ENCODE results near the gene HJURP.

The HJURP gene

DNA sequence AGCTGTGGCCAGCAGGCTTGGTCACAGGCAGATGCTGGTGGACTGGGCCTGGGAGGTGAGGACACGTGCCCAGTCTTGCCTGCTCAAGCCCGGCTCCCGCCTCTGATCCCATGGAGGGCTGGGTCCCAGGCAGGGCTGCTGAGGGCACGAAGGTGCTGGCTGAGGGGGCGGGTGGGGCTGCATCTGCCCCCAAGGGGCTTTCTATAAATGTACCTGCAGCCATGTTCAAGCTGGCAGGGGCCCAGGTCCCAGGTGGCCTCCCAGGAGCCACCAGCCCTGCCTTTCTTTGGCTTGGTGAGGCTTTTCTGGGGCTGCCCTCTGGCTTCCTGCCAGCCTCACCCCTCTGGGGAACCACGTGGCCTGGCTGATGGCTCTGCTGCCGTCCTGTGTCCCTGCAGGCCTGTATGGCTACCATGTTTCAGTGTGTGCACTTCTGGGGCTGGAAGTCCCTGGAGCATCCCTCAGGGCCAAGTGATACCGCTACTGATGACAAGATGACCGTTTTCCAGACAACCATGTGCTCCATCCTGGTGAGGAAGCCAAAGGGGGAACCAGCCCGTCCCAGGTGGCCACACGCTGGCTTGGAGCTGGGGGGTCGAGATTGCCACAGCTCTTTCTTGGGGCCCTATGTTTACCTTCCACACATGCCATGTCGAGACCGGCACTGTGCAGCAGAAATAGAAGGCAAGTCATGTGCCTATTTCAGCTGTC lies 23.2 kb downstream of the HJURP start:
- CTCF ChIA-PET, result no interaction called here
- peak; percentile 18 for DNase-seq
- Mint-ChIP-seq H3K4me3 (no peak overlapping the region), H3K27me3 (no peaks in the 10 kb centered on the region), H3K36me3 (peaks cover 28% of the 10 kb centered on the region), H3K4me1 (no peaks in the 10 kb centered on the region), H3K27ac (no peak overlapping the region), H3K9me3 (no peaks in the 10 kb centered on the region)

- DNase-seq, result peak; percentile 18
- H3K4me3 Mint-ChIP-seq, result no peak overlapping the region
- no peak overlapping the region for H3K27ac Mint-ChIP-seq
- CTCF ChIA-PET, result no interaction called here
- peaks cover 19% of the 10 kb centered on the region for H3K36me3 Mint-ChIP-seq
- no peaks in the 10 kb centered on the region for H3K9me3 Mint-ChIP-seq
- H3K4me1 Mint-ChIP-seq, result no peaks in the 10 kb centered on the region
- H3K27me3 Mint-ChIP-seq, result peaks cover 4% of the 10 kb centered on the region
Observed at GRCh38 chr2:233830111-233830802, 24.1 kb downstream of the HJURP start.

DNA sequence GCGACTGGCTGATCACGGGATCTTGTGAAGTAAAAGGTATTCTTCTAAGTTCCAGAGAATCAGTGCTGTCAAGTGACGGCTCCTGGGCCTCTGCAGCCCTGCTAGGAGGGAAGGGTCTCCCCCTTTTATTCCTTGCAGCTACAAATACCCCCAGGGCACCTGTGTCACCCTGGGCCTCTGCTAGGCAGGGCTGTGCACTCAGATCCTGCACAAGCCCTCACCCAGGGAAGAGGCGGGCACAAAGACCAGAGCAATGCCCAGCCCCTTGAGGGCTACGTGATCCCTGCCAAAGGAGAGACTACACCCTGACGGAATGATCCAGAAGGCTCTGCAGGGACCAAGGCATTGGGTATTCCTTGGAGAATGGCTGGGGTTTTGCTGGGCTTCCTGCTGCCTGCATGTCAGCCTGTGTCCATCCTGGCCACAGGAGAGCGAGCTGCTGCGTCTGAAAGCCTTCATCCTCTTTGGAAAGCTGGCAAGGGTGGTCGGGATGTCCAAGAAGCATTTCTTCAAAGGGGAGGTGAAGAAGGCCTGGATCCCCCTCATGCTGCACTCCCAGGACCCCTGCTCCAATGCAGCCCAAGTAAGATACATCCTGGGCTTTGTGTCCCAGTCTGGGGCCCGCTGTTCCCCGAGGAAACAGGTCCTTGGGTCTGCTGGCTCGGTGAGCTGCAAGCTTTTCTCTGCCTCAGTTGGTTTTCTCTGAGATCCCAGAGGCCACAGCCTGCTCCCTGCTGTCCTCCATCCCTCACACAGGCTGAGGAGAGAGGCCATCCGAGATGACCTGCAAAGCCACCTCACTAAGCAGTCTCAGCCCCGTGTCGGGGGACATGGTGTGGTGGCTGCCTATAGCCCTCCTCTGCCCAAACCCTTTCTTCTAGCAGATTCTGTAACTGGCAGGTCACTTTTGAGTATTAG lies 24.9 kb downstream of the HJURP start:
- peaks cover 5% of the 10 kb centered on the region for H3K27me3 Mint-ChIP-seq
- no peaks in the 10 kb centered on the region for H3K4me1 Mint-ChIP-seq
- no peak overlapping the region for H3K4me3 Mint-ChIP-seq
- DNase-seq, result peak; percentile 12
- H3K36me3 Mint-ChIP-seq, result peaks cover 11% of the 10 kb centered on the region
- H3K9me3 Mint-ChIP-seq, result no peaks in the 10 kb centered on the region
- H3K27ac Mint-ChIP-seq, result no peak overlapping the region
- CTCF ChIA-PET, result no interaction called here

GRCh38 chr2:233828546-233829192 lies 25.7 kb downstream of the HJURP start:
- CTCF ChIA-PET, result no interaction called here
- no peaks in the 10 kb centered on the region for H3K9me3 Mint-ChIP-seq
- peaks cover 11% of the 10 kb centered on the region for H3K27me3 Mint-ChIP-seq
- H3K27ac Mint-ChIP-seq, result no peak overlapping the region
- DNase-seq, result peak; percentile 13
- no peak overlapping the region for H3K4me3 Mint-ChIP-seq
- peaks cover 4% of the 10 kb centered on the region for H3K36me3 Mint-ChIP-seq
- H3K4me1 Mint-ChIP-seq, result no peaks in the 10 kb centered on the region

GRCh38 chr2:233824373-233824772 lies 30.0 kb downstream of the HJURP start:
- no peaks in the 10 kb centered on the region for H3K9me3 Mint-ChIP-seq
- CTCF ChIA-PET, result no interaction called here
- H3K27me3 Mint-ChIP-seq, result peaks cover 15% of the 10 kb centered on the region
- H3K27ac Mint-ChIP-seq, result no peak overlapping the region
- H3K4me1 Mint-ChIP-seq, result no peaks in the 10 kb centered on the region
- no peak overlapping the region for H3K4me3 Mint-ChIP-seq
- DNase-seq, result peak; percentile 3
- H3K36me3 Mint-ChIP-seq, result no peaks in the 10 kb centered on the region

DNA sequence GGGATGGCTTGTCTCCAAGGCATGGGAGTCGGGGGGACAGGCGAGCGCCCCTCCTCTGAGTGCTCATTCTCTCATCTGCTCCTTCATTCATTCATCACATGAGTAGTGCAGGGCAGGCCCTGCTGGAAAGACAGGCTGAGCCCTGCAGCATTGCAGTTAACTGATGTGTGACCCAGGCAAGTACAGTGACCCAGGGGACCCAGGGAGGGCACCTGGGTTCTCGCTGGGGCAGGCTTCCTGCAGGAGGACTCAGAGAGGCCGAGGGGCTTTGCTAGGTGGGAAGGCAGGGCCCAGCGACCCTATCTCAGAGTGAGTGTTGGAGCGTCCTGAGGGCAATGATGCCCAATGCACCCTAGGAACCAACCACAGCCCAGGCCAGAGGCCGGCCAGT lies 30.6 kb downstream of the HJURP start:
- H3K4me3 Mint-ChIP-seq, result no peak overlapping the region
- H3K27ac Mint-ChIP-seq, result no peak overlapping the region
- H3K36me3 Mint-ChIP-seq, result no peaks in the 10 kb centered on the region
- peaks cover 15% of the 10 kb centered on the region for H3K27me3 Mint-ChIP-seq
- no peaks in the 10 kb centered on the region for H3K9me3 Mint-ChIP-seq
- no peaks in the 10 kb centered on the region for H3K4me1 Mint-ChIP-seq
- DNase-seq, result peak; percentile 18
- CTCF ChIA-PET, result no interaction called here

- no peaks in the 10 kb centered on the region for H3K9me3 Mint-ChIP-seq
- H3K36me3 Mint-ChIP-seq, result no peaks in the 10 kb centered on the region
- DNase-seq, result peak; percentile 19
- no peak overlapping the region for H3K27ac Mint-ChIP-seq
- H3K27me3 Mint-ChIP-seq, result peaks cover 15% of the 10 kb centered on the region
- CTCF ChIA-PET, result no interaction called here
- H3K4me3 Mint-ChIP-seq, result no peak overlapping the region
- no peaks in the 10 kb centered on the region for H3K4me1 Mint-ChIP-seq
Observed at GRCh38 chr2:233822781-233823730, 31.3 kb downstream of the HJURP start.

GRCh38 chr2:233822101-233822771 lies 32.1 kb downstream of the HJURP start:
- no peaks in the 10 kb centered on the region for H3K4me1 Mint-ChIP-seq
- peaks cover 17% of the 10 kb centered on the region for H3K27me3 Mint-ChIP-seq
- H3K27ac Mint-ChIP-seq, result no peak overlapping the region
- DNase-seq, result peak; percentile 17
- H3K4me3 Mint-ChIP-seq, result no peak overlapping the region
- H3K9me3 Mint-ChIP-seq, result no peaks in the 10 kb centered on the region
- H3K36me3 Mint-ChIP-seq, result no peaks in the 10 kb centered on the region
- CTCF ChIA-PET, result no interaction called here

GRCh38 chr2:233821709-233822100 lies 32.6 kb downstream of the HJURP start:
- Mint-ChIP-seq H3K27me3 (peaks cover 20% of the 10 kb centered on the region), H3K4me1 (no peaks in the 10 kb centered on the region), H3K27ac (no peak overlapping the region), H3K4me3 (no peak overlapping the region), H3K9me3 (no peaks in the 10 kb centered on the region), H3K36me3 (no peaks in the 10 kb centered on the region)
- CTCF ChIA-PET, result no interaction called here
- peak; percentile 8 for DNase-seq

GRCh38 chr2:233821196-233821595 lies 33.1 kb downstream of the HJURP start:
- H3K27me3 Mint-ChIP-seq, result peaks cover 24% of the 10 kb centered on the region
- no peaks in the 10 kb centered on the region for H3K36me3 Mint-ChIP-seq
- H3K4me3 Mint-ChIP-seq, result no peak overlapping the region
- no peaks in the 10 kb centered on the region for H3K9me3 Mint-ChIP-seq
- peak; percentile 14 for DNase-seq
- CTCF ChIA-PET, result no interaction called here
- no peak overlapping the region for H3K27ac Mint-ChIP-seq
- H3K4me1 Mint-ChIP-seq, result no peaks in the 10 kb centered on the region

GRCh38 chr2:233820774-233821105 lies 33.6 kb downstream of the HJURP start:
- Mint-ChIP-seq H3K4me3 (no peak overlapping the region), H3K27ac (no peak overlapping the region), H3K4me1 (no peaks in the 10 kb centered on the region), H3K36me3 (no peaks in the 10 kb centered on the region), H3K9me3 (no peaks in the 10 kb centered on the region), H3K27me3 (peaks cover 24% of the 10 kb centered on the region)
- DNase-seq, result peak; percentile 4
- CTCF ChIA-PET, result no interaction called here

DNA sequence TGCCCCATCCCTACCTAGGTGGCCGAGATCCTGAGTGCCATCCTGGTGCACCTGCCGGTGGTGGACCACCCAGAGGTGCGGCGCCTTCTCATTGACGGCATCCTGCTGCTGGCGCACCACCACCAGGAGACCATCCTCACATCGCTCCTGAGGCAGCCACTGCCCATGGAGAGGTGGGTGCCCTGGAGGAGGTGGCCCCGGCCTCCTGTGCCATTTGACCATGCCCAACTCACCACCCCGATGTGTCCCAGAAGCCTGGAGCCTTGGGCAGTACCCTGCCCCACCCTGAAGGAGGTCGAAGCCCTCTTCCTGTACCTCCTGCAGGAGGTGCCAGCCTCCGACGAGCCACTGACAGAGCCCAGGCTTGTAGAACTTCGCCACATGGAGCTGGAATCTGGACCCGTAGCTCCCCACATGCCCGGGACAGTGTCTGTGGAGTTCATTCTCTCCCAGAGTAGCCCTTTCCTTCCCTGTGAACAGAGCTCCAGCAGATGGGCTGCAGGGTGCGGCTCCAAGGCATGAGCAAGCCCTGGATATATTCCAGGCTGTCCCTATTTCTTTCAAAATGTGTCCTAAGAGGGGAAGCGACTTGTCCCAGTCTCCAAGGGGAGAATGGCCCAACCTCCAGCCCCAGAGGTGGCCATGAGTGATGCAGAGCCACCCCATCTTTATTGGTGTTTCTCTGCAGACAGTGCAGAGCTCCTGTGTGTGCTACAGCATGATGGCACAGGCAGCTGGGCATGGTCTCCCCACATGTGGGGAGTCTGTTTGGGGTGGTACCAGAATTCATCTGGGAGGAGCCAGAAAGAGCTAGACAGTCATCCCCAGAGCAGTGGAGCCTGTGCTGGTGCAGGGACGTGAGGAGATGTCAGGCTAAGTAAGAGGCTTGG lies 34.2 kb downstream of the HJURP start:
- H3K36me3 Mint-ChIP-seq, result no peaks in the 10 kb centered on the region
- no peak overlapping the region for H3K27ac Mint-ChIP-seq
- H3K9me3 Mint-ChIP-seq, result no peaks in the 10 kb centered on the region
- no peak overlapping the region for H3K4me3 Mint-ChIP-seq
- H3K27me3 Mint-ChIP-seq, result peaks cover 23% of the 10 kb centered on the region
- CTCF ChIA-PET, result no interaction called here
- H3K4me1 Mint-ChIP-seq, result no peaks in the 10 kb centered on the region
- peak; percentile 17 for DNase-seq
